CD4-positive, CD25-positive, alpha-beta regulatory T cell (primary cell): Measurements from ENCODE around the gene UTP15. TPM values are rescaled to one million over a fixed set of nuclear protein-coding genes. Genes with fewer than 3 reads are reported as not detected.

ENCODE experiments used
- ATAC-seq, 2 donors: fragments of 150-1000 bp; cut with Tn5 transposase; one replicate each; pipeline ENCODE4 v1.10.0; 2021; ENCODE audit warnings: low read depth in 2 of 2, moderate number of reproducible peaks in 2 of 2, moderate library complexity in 1 of 2
- DNase-seq, 3 donors: peaks; one replicate each; pipeline versions ENCODE4 v3.0.0 to v3.0.0-alpha.2; 2012 to 2022; ENCODE audit warnings: mixed read lengths in 1 of 3
- H3K27ac ChIP-seq: one replicate; pipeline ENCODE4 v1.7.0; 2013; ENCODE audit warnings: mild to moderate bottlenecking, low read length; ENCODE audit not compliant: insufficient read depth, poor library complexity, severe bottlenecking
- H3K27me3 ChIP-seq: one replicate; pipeline ENCODE4 v1.7.0; 2013; ENCODE audit warnings: low read length; ENCODE audit not compliant: control insufficient read depth, insufficient read depth
- H3K36me3 ChIP-seq: one replicate; pipeline ENCODE4 v1.7.0; 2013; ENCODE audit warnings: mild to moderate bottlenecking, low read length, moderate library complexity; ENCODE audit not compliant: control insufficient read depth, insufficient read depth
- H3K4me1 ChIP-seq: 2 replicates; pipeline ENCODE4 v1.7.0; 2013; ENCODE audit warnings: mild to moderate bottlenecking, low read length; ENCODE audit not compliant: insufficient read depth, control insufficient read depth, poor library complexity, severe bottlenecking
- H3K4me3 ChIP-seq: one replicate; pipeline ENCODE4 v1.7.0; 2013; ENCODE audit warnings: low read depth, mild to moderate bottlenecking, low read length, moderate library complexity
- H3K9me3 ChIP-seq, 2 experiments: 1 replicate in 1 of 2; 2 replicates in 1 of 2; pipeline ENCODE4 v1.7.0; 2013; ENCODE audit warnings: low read length in 2 of 2, mild to moderate bottlenecking in 1 of 2, moderate library complexity in 1 of 2; ENCODE audit not compliant: control insufficient read depth in 2 of 2
- H3K27ac Mint-ChIP-seq, 3 donors: one replicate each; pipeline ENCODE4 v1.8.0; 2020 to 2022; ENCODE audit warnings: mild to moderate bottlenecking in 3 of 3, mixed read lengths in 3 of 3, moderate library complexity in 2 of 3
- H3K27me3 Mint-ChIP-seq: one replicate; pipeline ENCODE4 v1.8.0; 2022; ENCODE audit warnings: mild to moderate bottlenecking, mixed read lengths
- H3K36me3 Mint-ChIP-seq: one replicate; pipeline ENCODE4 v1.8.0; 2020; ENCODE audit warnings: mixed read lengths
- H3K4me1 Mint-ChIP-seq, 4 donors: one replicate each; pipeline ENCODE4 v1.8.0; 2020 to 2022; ENCODE audit warnings: mixed read lengths in 4 of 4, mild to moderate bottlenecking in 1 of 4
- H3K4me3 Mint-ChIP-seq, 4 donors: one replicate each; pipeline ENCODE4 v1.8.0; 2020 to 2022; ENCODE audit warnings: mild to moderate bottlenecking in 4 of 4, mixed read lengths in 4 of 4, moderate library complexity in 3 of 4
- H3K9me3 Mint-ChIP-seq, 7 donors: one replicate each; pipeline ENCODE4 v1.8.0; 2020 to 2022; ENCODE audit warnings: mixed read lengths in 7 of 7, mild to moderate bottlenecking in 3 of 7, moderate library complexity in 2 of 7
- polyA plus RNA-seq, 4 donors: library from polyadenylated mRNA; unstranded; fragments of 300-500 nt; fragmentation: Illumina TruSeq; gene quantifications; one replicate each; pipeline ENCODE4 v1.2.3, GENCODE V29; 2021
- total RNA-seq: library from RNA; stranded (reverse); gene quantifications from one replicate; pipeline ENCODE4 v1.2.3, GENCODE V29; 2022

UTP15 gene
- total and polyA plus RNA-seq, 5 donors from 2014 or later = 4.9 to 32.9 (median 10.1) TPM

- peaks cover 0 to 2% (median under 1%) of the 10 kb centered on the region in 4 donors for H3K4me1 Mint-ChIP-seq
- Histone ChIP-seq H3K4me3 (no peak overlapping the region), H3K9me3 (no peaks in the 10 kb centered on the region), H3K27me3 (peaks cover 6% of the 10 kb centered on the region), H3K36me3 (no peaks in the 10 kb centered on the region), H3K27ac (no peak overlapping the region), H3K4me1 (no peaks in the 10 kb centered on the region)
- H3K9me3 Mint-ChIP-seq = no peaks in the 10 kb centered on the region
- H3K27ac Mint-ChIP-seq = no peak overlapping the region
- ATAC-seq (no peak), DNase-seq (no peak)
- H3K27me3 Mint-ChIP-seq = peaks cover 6% of the 10 kb centered on the region
- no peaks in the 10 kb centered on the region for H3K36me3 Mint-ChIP-seq
- no peak overlapping the region for H3K4me3 Mint-ChIP-seq
Measured at GRCh38 chr5:73544429-73545402, 20.8 kb upstream of the UTP15 start.

- Mint-ChIP-seq H3K4me1 (peaks cover 0 to 2% (median under 1%) of the 10 kb centered on the region in 4 donors), H3K36me3 (no peaks in the 10 kb centered on the region), H3K4me3 (no peak overlapping the region), H3K27me3 (peaks cover 3% of the 10 kb centered on the region), H3K9me3 (no peaks in the 10 kb centered on the region), H3K27ac (no peak overlapping the region)
- no peaks in the 10 kb centered on the region for H3K4me1 ChIP-seq
- H3K36me3 ChIP-seq = no peaks in the 10 kb centered on the region
- H3K9me3 ChIP-seq = no peaks in the 10 kb centered on the region
- no peak for DNase-seq
- no peak for ATAC-seq
- no peak overlapping the region for H3K27ac ChIP-seq
- H3K27me3 ChIP-seq = peaks cover 6% of the 10 kb centered on the region
- no peak overlapping the region for H3K4me3 ChIP-seq
Measured at GRCh38 chr5:73545403-73545779, 20.2 kb upstream of the UTP15 start.

GRCh38 chr5:73550016-73550415 is 15.5 kb upstream of the UTP15 start:
- H3K4me3 ChIP-seq = no peak overlapping the region
- H3K4me1 ChIP-seq = no peaks in the 10 kb centered on the region
- Mint-ChIP-seq H3K27ac (no peak overlapping the region), H3K4me3 (no peak overlapping the region), H3K4me1 (no peaks in the 10 kb centered on the region), H3K36me3 (peaks cover 14% of the 10 kb centered on the region), H3K9me3 (no peaks in the 10 kb centered on the region), H3K27me3 (peaks cover 5% of the 10 kb centered on the region)
- DNase-seq = no peak
- H3K27ac ChIP-seq = no peak overlapping the region
- H3K27me3 ChIP-seq = no peaks in the 10 kb centered on the region
- peaks cover 36% of the 10 kb centered on the region for H3K36me3 ChIP-seq
- H3K9me3 ChIP-seq = no peaks in the 10 kb centered on the region
- no peak for ATAC-seq

GRCh38 chr5:73552642-73553041 is 12.9 kb upstream of the UTP15 start:
- no peaks in the 10 kb centered on the region for H3K9me3 Mint-ChIP-seq
- Histone ChIP-seq H3K27me3 (no peaks in the 10 kb centered on the region), H3K36me3 (peaks cover 53% of the 10 kb centered on the region), H3K27ac (no peak overlapping the region), H3K9me3 (no peaks in the 10 kb centered on the region), H3K4me1 (no peaks in the 10 kb centered on the region), H3K4me3 (no peak overlapping the region)
- no peak overlapping the region for H3K4me3 Mint-ChIP-seq
- peaks cover 0 to 4% (median 0%) of the 10 kb centered on the region in 4 donors for H3K4me1 Mint-ChIP-seq
- H3K27me3 Mint-ChIP-seq = peaks cover 5% of the 10 kb centered on the region
- H3K36me3 Mint-ChIP-seq = peaks cover 27% of the 10 kb centered on the region
- ATAC-seq (no peak), DNase-seq (no peak)
- no peak overlapping the region for H3K27ac Mint-ChIP-seq

GRCh38 chr5:73558950-73559349 is 6.6 kb upstream of the UTP15 start:
- no peak overlapping the region for H3K4me3 ChIP-seq
- DNase-seq = no peak
- H3K36me3 Mint-ChIP-seq = peaks cover 33% of the 10 kb centered on the region
- H3K27ac Mint-ChIP-seq = no peak overlapping the region
- H3K27ac ChIP-seq = no peak overlapping the region
- peaks cover 6% of the 10 kb centered on the region for H3K4me1 ChIP-seq
- H3K9me3 ChIP-seq = no peaks in the 10 kb centered on the region
- no peaks in the 10 kb centered on the region for H3K27me3 ChIP-seq
- no peak for ATAC-seq
- H3K4me1 Mint-ChIP-seq = peaks cover 20 to 30% (median 28%) of the 10 kb centered on the region in 4 donors
- peaks cover 59% of the 10 kb centered on the region for H3K36me3 ChIP-seq
- no peaks in the 10 kb centered on the region for H3K27me3 Mint-ChIP-seq
- H3K4me3 Mint-ChIP-seq = no peak overlapping the region
- no peaks in the 10 kb centered on the region for H3K9me3 Mint-ChIP-seq

GRCh38 chr5:73564018-73564417 is 1.5 kb upstream of the UTP15 start:
- Histone ChIP-seq H3K27ac (no peak overlapping the region), H3K4me1 (peaks cover 29% of the 10 kb centered on the region), H3K27me3 (no peaks in the 10 kb centered on the region), H3K9me3 (no peaks in the 10 kb centered on the region), H3K4me3 (peak overlapping the region; percentile 100), H3K36me3 (peaks cover 30% of the 10 kb centered on the region)
- ATAC-seq (no peak), DNase-seq (peak in 1 of 3 donors; percentile 4)
- H3K36me3 Mint-ChIP-seq = peaks cover 8% of the 10 kb centered on the region
- peaks cover 41 to 66% (median 57%) of the 10 kb centered on the region in 4 donors for H3K4me1 Mint-ChIP-seq
- peak overlapping the region; percentile 97 to 100 (median 99) for H3K4me3 Mint-ChIP-seq
- no peaks in the 10 kb centered on the region for H3K9me3 Mint-ChIP-seq
- peaks cover 4% of the 10 kb centered on the region for H3K27me3 Mint-ChIP-seq
- peak overlapping the region; percentile 74 to 99 (median 97) for H3K27ac Mint-ChIP-seq

GRCh38 chr5:73564675-73565074 is 868 bp upstream of the UTP15 start:
- peak in 1 of 3 donors; percentile 50 for DNase-seq
- peak overlapping the region; percentile 94 for H3K27ac ChIP-seq
- Mint-ChIP-seq H3K4me1 (peaks cover 41 to 66% (median 56%) of the 10 kb centered on the region in 4 donors), H3K9me3 (no peaks in the 10 kb centered on the region), H3K4me3 (peak overlapping the region; percentile 97 to 100 (median 99)), H3K36me3 (peaks cover 8% of the 10 kb centered on the region), H3K27ac (peak overlapping the region; percentile 97 to 100 (median 99)), H3K27me3 (peaks cover 4% of the 10 kb centered on the region)
- no peaks in the 10 kb centered on the region for H3K27me3 ChIP-seq
- H3K36me3 ChIP-seq = peaks cover 32% of the 10 kb centered on the region
- no peak for ATAC-seq
- peak overlapping the region; percentile 100 for H3K4me3 ChIP-seq
- H3K4me1 ChIP-seq = peaks cover 29% of the 10 kb centered on the region
- no peaks in the 10 kb centered on the region for H3K9me3 ChIP-seq
